DOHH2 (cell line): ENCODE data around the gene OR4C45.

ENCODE experiments used
- EZH2phosphoT487 ChIP-seq: fragments of 200-600 bp; sonication (generic); IDR thresholded peaks from 2 replicates; pipeline ENCODE4 v1.6.1; 2017; ENCODE audit warnings: borderline replicate concordance, mild to moderate bottlenecking, antibody characterized with exemption, low read length, moderate library complexity, mixed read lengths
- TF ChIP-seq, protein P1 (sequence below): fragments of 200-600 bp; sonication (generic); IDR thresholded peaks from one replicate; pipeline ENCODE4 v1.5.1; 2014; ENCODE audit warnings: antibody characterized with exemption, mild to moderate bottlenecking, low read depth, low read length; ENCODE audit not compliant: poor library complexity, severe bottlenecking

DNA sequence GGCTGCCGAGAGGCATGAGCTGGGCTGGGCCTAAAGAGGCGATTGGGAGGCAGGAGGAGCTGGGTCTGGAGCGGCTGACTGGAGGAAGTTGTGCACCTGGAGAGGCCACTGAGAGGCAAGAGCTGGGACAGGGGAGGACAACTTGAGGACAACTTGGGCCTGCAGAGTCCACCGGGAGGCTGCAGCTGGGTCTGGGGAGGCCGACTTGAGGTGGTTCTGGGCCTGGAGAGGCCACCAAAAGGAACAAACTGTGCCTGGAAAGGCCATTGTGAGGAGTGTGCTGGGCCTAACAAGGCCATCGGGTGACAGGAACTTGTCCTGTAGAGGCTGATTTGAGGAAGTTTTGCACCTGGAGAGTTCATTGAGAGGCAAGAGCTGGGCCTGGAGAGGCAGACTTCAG, 41.5 kb downstream of the OR4C45 start:
- TF ChIP-seq, protein P1, sequence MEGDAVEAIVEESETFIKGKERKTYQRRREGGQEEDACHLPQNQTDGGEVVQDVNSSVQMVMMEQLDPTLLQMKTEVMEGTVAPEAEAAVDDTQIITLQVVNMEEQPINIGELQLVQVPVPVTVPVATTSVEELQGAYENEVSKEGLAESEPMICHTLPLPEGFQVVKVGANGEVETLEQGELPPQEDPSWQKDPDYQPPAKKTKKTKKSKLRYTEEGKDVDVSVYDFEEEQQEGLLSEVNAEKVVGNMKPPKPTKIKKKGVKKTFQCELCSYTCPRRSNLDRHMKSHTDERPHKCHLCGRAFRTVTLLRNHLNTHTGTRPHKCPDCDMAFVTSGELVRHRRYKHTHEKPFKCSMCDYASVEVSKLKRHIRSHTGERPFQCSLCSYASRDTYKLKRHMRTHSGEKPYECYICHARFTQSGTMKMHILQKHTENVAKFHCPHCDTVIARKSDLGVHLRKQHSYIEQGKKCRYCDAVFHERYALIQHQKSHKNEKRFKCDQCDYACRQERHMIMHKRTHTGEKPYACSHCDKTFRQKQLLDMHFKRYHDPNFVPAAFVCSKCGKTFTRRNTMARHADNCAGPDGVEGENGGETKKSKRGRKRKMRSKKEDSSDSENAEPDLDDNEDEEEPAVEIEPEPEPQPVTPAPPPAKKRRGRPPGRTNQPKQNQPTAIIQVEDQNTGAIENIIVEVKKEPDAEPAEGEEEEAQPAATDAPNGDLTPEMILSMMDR: no peak
- no peak for TF ChIP-seq EZH2phosphoT487
